Measurements from ENCODE around the gene CORO2B. TPM values are rescaled to one million over a fixed set of nuclear protein-coding genes. Genes with fewer than 3 reads are reported as not detected.
A peak's percentile ranks its signal among the peaks of the same experiment; 100 is the strongest.

CORO2B gene, protein sequence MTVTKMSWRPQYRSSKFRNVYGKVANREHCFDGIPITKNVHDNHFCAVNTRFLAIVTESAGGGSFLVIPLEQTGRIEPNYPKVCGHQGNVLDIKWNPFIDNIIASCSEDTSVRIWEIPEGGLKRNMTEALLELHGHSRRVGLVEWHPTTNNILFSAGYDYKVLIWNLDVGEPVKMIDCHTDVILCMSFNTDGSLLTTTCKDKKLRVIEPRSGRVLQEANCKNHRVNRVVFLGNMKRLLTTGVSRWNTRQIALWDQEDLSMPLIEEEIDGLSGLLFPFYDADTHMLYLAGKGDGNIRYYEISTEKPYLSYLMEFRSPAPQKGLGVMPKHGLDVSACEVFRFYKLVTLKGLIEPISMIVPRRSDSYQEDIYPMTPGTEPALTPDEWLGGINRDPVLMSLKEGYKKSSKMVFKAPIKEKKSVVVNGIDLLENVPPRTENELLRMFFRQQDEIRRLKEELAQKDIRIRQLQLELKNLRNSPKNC
- total RNA-seq (2012; rRNA removed): 21.3 and 21.4 TPM in 2 replicates

DNA sequence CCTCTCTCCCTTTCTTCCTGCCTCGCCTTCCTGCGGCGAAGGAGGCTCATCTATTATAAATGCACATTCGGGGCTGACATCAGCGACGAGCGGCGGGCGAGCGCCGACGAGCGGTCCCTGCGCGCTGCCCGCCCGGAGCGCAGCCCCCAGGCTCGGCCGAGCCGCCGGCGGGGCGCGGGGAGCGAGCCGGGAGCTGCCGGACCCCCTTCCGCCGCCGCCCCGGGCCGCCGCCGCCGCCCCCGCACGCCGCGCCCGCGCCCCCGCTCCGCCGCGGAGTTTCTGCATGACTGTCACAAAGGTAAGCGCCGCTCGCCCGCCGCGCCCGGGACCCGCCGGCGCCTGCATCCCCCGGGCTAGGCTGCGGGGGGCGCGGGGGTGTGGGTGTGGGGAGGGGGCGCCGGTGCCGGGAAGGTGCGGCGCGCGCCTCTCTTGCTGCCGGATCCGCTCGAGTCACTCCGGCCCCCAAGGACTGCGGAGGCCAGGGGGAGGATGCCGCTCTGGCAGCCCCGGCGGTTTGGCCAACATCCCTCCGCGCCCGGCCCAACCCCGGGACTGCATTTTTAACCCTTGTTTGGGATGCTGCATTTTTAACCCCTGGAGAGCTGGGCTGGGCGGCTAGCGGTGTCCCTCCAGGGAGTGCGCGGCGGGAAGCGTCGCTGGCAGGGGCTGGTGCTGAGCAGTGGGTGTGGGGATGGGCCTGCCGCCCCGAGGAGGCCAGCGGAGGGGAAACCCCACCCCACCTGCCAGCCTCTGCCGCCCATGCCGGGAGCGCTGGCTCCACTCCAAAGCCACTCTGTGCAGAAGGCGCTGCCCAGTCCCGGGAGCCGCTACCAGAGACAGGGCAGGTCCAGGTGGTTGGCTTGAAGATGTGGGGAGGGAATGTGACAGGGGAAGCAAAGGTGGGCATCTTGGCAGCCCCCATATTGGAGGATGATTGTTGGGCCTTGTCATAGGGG lies at the start of gene CORO2B:
Gene CORO2B, plus strand, starts transcription at position 14 of the 956 bp plus-strand sequence. Its CDS starts 270 bp downstream, at position 284.
- Histone ChIP-seq H3K9me3 (replicated peaks; ENCODE audit: low read length) (no peaks in the 10 kb centered on the region), H3K4me2 (ENCODE audit: low read length) (peak within 1 kb of the TSS; percentile 89), H3K4me1 (ENCODE audit: control insufficient read depth, insufficient read depth, low read length) (peaks cover 35% of the 10 kb centered on the region), H3K9ac (ENCODE audit: low read depth, low read length) (peak within 1 kb of the TSS; percentile 74), H3K36me3 (ENCODE audit: insufficient read depth, low read length) (no peaks in the 10 kb centered on the region), H3K4me3 (ENCODE audit: low read length) (peak within 1 kb of the TSS; percentile 81), H3K27me3 (ENCODE audit: control insufficient read depth, insufficient read depth, low read length) (peaks cover 6% of the 10 kb centered on the region)

DNA sequence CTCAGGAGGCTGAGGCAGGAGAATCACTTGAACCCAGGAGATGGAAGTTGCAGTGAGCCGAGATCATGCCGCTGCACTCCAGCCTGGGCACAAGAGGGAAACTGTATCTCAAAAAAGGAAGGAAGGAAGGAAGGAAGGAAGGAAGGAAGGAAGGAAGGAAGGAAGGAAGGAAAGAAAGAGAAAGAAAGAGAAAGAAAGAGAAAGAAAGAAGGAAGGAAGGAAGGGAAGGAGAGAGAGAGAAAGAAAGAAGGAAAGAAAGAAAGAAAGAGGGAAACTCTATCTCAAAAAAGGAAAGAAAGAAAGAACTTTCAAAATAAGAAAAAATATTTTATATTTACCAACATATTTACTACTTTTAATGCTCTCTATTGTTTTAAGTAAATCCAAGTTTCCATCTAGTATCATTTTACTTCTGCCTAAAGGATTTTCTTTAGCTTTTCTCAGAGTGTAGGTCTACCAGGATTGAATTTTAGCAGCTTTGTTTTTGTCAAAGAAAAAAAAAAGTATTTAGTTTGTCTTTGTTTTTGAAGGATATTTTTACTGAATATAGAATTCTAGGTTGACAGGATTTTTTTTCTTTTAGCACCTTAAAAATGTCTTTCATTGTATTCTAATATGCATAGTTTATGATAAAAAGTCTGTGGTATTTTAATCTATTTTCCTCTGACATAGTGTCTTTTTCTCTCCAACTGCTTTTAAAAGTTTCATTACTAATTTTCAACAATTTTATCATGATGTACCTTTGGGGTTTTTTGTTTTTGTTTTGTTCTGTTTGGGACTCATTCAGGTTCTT lies 47.2 kb upstream of the CORO2B start:
- no peak overlapping the region for H3K4me2 ChIP-seq (ENCODE audit: low read length)
- no peaks in the 10 kb centered on the region for H3K27me3 ChIP-seq (ENCODE audit: control insufficient read depth, insufficient read depth, low read length)
- no peaks in the 10 kb centered on the region for H3K36me3 ChIP-seq (ENCODE audit: insufficient read depth, low read length)

DNA sequence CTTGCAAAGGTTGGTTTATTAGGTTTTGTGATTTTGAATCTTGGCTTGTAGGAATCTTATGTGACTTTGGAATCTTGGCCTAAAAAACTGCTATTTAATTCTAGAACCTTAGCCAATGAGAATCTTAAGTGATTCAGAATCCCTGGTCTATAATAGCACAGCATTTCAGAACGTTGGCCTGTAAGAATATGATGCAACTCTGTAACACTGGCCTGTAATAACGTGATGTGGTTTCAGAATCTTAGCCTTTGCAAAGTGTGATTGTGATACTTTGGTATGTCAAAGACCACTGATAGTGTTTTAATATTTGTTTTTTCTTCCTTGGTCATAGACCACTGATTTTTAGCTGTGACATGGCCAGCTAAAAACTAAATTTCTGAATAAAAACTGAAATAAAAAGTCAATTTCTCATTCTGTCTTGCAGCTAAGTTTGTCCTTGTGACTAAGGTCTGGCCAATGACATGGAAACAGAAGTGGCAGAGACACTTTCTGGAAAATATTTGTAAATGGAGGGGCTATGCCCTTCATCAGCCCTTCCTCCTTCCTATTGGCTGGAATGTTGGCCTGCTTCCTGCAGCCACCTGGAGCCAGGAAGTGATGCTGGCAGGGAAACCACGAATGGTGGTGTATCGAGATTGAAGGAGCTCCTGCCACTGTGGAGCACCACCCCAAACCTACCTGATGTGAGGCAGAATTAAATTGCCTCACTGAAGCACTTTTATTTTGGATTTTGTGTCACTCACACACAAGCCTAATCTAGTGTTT lies 42.3 kb upstream of the CORO2B start:
- no peaks in the 10 kb centered on the region for H3K27me3 ChIP-seq (ENCODE audit: control insufficient read depth, insufficient read depth, low read length)
- peak overlapping the region; percentile 28 for H3K4me2 ChIP-seq (ENCODE audit: low read length)
- H3K4me1 ChIP-seq (ENCODE audit: control insufficient read depth, insufficient read depth, low read length): peaks cover 16% of the 10 kb centered on the region
- no peak overlapping the region for H3K4me3 ChIP-seq (ENCODE audit: low read length)
- H3K9me3 ChIP-seq (replicated peaks; ENCODE audit: low read length): no peaks in the 10 kb centered on the region
- peak overlapping the region; percentile 57 for H3K9ac ChIP-seq (ENCODE audit: low read depth, low read length)
- no peaks in the 10 kb centered on the region for H3K36me3 ChIP-seq (ENCODE audit: insufficient read depth, low read length)

More for the DNA sequence above, 47.2 kb upstream of the CORO2B start:
- H3K4me1 ChIP-seq (ENCODE audit: control insufficient read depth, insufficient read depth, low read length): peaks cover 13% of the 10 kb centered on the region
- H3K9me3 ChIP-seq (replicated peaks; ENCODE audit: low read length): no peaks in the 10 kb centered on the region
- H3K4me3 ChIP-seq (ENCODE audit: low read length): no peak overlapping the region
- no peak overlapping the region for H3K9ac ChIP-seq (ENCODE audit: low read depth, low read length)

DNA sequence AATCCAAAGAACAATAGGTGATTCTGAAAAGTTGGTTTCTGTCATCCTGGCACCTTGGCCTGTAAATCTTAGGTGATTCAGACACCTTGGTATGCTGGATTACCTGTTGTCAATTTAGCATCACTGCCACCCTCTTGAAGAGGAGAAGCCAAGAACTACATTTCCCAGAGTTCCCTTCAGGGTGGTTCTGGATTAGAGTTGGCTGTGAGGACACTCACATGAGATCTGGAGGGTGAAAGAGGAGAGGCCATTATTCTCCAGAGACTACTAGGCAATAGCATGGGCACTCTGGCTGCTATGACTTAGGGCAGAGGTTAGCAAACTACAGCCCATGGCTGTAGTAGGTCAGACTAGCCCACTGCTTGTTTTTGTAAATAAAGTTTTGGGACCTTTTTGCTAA lies 41.7 kb upstream of the CORO2B start:
- H3K9ac ChIP-seq (ENCODE audit: low read depth, low read length): peak overlapping the region; percentile 57
- no peak overlapping the region for H3K4me2 ChIP-seq (ENCODE audit: low read length)
- no peaks in the 10 kb centered on the region for H3K9me3 ChIP-seq (replicated peaks; ENCODE audit: low read length)
- no peaks in the 10 kb centered on the region for H3K36me3 ChIP-seq (ENCODE audit: insufficient read depth, low read length)
- peaks cover 16% of the 10 kb centered on the region for H3K4me1 ChIP-seq (ENCODE audit: control insufficient read depth, insufficient read depth, low read length)
- H3K27me3 ChIP-seq (ENCODE audit: control insufficient read depth, insufficient read depth, low read length): no peaks in the 10 kb centered on the region
- H3K4me3 ChIP-seq (ENCODE audit: low read length): no peak overlapping the region

DNA sequence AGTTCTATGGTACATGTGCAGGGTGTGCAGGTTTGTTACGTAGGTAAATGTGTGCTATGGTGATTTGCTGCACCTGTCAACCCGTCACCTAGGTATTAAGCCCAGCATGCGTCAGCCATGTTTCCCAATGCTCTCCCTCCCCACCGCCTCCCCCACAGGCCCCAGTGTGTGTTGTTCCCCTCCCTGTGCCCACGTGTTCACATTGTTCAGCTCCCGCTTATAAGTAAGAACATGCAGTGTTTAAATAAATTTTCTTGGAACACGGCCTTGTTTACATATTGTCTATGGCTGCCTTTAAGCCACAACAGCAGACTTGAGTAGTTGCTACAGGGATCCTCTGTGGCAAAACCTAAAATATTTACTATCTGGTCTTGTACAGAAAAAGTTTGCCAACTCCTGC lies 41.3 kb upstream of the CORO2B start:
- H3K9ac ChIP-seq (ENCODE audit: low read depth, low read length): no peak overlapping the region
- no peak overlapping the region for H3K4me3 ChIP-seq (ENCODE audit: low read length)
- peaks cover 17% of the 10 kb centered on the region for H3K4me1 ChIP-seq (ENCODE audit: control insufficient read depth, insufficient read depth, low read length)
- no peaks in the 10 kb centered on the region for H3K27me3 ChIP-seq (ENCODE audit: control insufficient read depth, insufficient read depth, low read length)
- no peak overlapping the region for H3K4me2 ChIP-seq (ENCODE audit: low read length)
- no peaks in the 10 kb centered on the region for H3K36me3 ChIP-seq (ENCODE audit: insufficient read depth, low read length)
- no peaks in the 10 kb centered on the region for H3K9me3 ChIP-seq (replicated peaks; ENCODE audit: low read length)

DNA sequence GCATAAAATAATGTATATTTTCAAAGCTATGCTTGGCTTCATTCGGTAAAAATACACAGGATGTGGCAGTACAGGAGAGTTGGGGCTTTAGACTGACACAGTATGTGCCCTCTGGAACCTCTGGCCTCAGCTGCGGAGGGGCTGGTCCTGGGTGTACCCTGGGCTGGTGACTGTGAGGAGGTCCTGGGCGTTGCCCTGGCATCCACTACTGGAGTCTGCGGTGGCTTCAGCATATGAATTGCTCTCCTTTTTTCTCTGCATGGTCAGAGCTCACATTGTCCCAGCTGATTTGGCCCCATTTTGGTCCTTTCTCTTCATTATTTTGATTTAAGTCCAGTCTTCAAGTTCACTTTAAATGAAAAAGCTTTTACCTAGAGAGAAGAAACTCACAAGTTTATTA lies 40.5 kb upstream of the CORO2B start:
- Histone ChIP-seq H3K4me2 (ENCODE audit: low read length) (no peak overlapping the region), H3K36me3 (ENCODE audit: insufficient read depth, low read length) (no peaks in the 10 kb centered on the region), H3K4me3 (ENCODE audit: low read length) (no peak overlapping the region), H3K4me1 (ENCODE audit: control insufficient read depth, insufficient read depth, low read length) (peaks cover 25% of the 10 kb centered on the region), H3K27me3 (ENCODE audit: control insufficient read depth, insufficient read depth, low read length) (no peaks in the 10 kb centered on the region), H3K9me3 (replicated peaks; ENCODE audit: low read length) (no peaks in the 10 kb centered on the region), H3K9ac (ENCODE audit: low read depth, low read length) (no peak overlapping the region)

DNA sequence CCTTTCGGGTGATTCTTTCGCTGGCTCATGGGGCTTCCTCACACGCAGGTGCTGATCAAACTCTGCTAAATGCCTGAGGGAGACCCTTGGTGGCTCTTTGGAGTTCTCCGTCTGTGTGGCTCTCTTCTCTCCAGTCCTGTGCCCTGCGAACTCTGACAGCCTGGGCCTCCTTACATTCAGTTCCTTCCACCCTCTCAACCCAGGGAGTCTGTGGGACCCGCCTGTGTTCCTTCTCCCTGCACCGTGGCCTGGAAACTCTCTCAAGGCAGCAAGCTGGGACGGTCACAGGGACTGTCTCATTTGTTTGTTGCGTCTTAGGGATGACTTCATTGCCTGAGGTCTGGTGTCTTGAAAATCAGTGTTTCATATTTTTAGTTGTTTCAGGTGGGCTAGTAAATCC lies 37.0 kb upstream of the CORO2B start:
- H3K9ac ChIP-seq (ENCODE audit: low read depth, low read length): no peak overlapping the region
- no peaks in the 10 kb centered on the region for H3K9me3 ChIP-seq (replicated peaks; ENCODE audit: low read length)
- no peaks in the 10 kb centered on the region for H3K27me3 ChIP-seq (ENCODE audit: control insufficient read depth, insufficient read depth, low read length)
- no peak overlapping the region for H3K4me3 ChIP-seq (ENCODE audit: low read length)
- no peaks in the 10 kb centered on the region for H3K36me3 ChIP-seq (ENCODE audit: insufficient read depth, low read length)
- H3K4me2 ChIP-seq (ENCODE audit: low read length): no peak overlapping the region
- H3K4me1 ChIP-seq (ENCODE audit: control insufficient read depth, insufficient read depth, low read length): peaks cover 23% of the 10 kb centered on the region

DNA sequence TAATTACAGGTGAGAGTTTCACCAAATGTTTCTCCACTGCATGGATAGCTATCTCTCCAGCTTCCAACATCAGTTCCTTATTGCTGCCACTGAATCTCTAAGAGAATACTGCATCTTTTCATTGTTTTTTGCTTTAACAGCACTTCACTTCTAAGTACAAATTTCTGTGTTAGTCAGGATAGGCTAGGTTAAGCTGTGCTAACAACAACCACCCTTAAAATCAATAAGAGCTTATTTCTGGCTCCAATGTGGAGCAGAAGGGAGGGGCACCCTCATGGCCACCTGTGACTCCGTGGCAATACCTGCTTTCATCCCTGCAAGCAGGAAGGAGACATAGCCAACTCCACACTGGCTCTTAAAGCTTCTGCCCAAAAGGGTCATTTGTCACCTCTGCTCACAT lies 36.4 kb upstream of the CORO2B start:
- Histone ChIP-seq H3K4me2 (ENCODE audit: low read length) (no peak overlapping the region), H3K36me3 (ENCODE audit: insufficient read depth, low read length) (no peaks in the 10 kb centered on the region), H3K4me3 (ENCODE audit: low read length) (no peak overlapping the region), H3K9me3 (replicated peaks; ENCODE audit: low read length) (no peaks in the 10 kb centered on the region), H3K4me1 (ENCODE audit: control insufficient read depth, insufficient read depth, low read length) (peaks cover 18% of the 10 kb centered on the region), H3K27me3 (ENCODE audit: control insufficient read depth, insufficient read depth, low read length) (no peaks in the 10 kb centered on the region), H3K9ac (ENCODE audit: low read depth, low read length) (no peak overlapping the region)

DNA sequence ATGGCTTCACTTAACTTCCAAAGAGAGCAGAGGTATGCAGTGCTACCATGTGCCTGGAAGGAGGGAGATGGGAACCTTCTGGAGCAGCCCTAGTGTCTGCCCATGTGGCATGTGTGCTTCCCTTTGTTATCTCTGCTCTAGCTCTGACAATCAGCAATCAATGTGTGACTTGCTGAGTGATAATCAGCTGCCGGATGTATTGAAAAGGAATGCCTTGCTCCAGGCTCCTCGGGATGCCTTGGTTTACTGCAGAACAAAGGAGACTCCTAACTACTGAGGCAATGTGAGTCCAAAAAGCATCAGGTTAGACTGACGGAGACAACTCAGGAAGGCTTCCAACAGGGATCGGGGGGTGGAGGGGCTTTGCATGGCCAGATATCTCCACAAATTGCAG lies 36.0 kb upstream of the CORO2B start:
- no peaks in the 10 kb centered on the region for H3K27me3 ChIP-seq (ENCODE audit: control insufficient read depth, insufficient read depth, low read length)
- H3K4me3 ChIP-seq (ENCODE audit: low read length): no peak overlapping the region
- H3K36me3 ChIP-seq (ENCODE audit: insufficient read depth, low read length): no peaks in the 10 kb centered on the region
- no peak overlapping the region for H3K4me2 ChIP-seq (ENCODE audit: low read length)
- H3K9ac ChIP-seq (ENCODE audit: low read depth, low read length): no peak overlapping the region
- H3K9me3 ChIP-seq (replicated peaks; ENCODE audit: low read length): no peaks in the 10 kb centered on the region
- peaks cover 18% of the 10 kb centered on the region for H3K4me1 ChIP-seq (ENCODE audit: control insufficient read depth, insufficient read depth, low read length)

DNA sequence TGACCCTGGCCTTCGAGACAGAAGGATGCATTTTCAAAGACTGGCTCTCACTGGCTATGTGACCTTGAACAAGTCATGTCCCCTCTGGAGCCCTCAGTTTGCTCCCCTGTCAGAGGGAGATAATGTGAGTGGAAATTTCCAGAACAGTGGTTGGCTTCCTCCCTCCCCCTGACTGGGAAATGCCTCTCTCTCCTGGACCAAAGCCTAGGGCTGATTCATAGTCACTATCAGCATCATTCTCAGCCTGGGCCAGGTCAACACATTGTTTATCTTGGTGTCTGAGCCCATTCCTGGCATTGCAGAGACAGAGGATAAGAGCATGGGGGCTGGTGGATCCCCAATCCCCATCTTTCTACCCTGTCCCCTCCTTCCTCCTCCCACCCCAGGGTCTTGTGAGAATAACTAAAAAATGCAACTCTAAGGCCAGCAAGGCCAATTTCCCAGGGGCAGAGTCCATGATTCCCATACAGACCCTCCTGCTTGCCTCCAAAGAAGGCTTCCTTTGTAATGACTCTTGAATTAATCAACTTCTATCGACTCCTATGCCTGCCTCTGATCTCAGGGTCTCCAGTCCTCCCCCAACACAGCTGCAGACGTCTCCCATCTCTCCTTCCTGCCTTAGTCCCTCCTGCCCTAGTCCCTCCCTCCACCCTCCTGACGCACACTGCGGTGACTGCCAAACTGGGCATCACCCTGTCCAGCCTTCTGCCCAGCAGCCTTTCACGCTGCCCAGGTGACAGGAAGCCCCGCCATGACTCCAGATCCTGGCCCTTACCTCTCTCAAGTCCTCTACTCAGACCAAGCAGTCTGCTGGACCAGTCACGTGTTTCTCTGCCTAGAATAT lies 35.4 kb upstream of the CORO2B start:
- Histone ChIP-seq H3K9ac (ENCODE audit: low read depth, low read length) (peak overlapping the region; percentile 13), H3K4me3 (ENCODE audit: low read length) (no peak overlapping the region), H3K4me2 (ENCODE audit: low read length) (peak overlapping the region; percentile 36)

More for the DNA sequence above, 35.4 kb upstream of the CORO2B start:
- Histone ChIP-seq H3K27me3 (ENCODE audit: control insufficient read depth, insufficient read depth, low read length) (peaks cover 3% of the 10 kb centered on the region), H3K36me3 (ENCODE audit: insufficient read depth, low read length) (no peaks in the 10 kb centered on the region), H3K4me1 (ENCODE audit: control insufficient read depth, insufficient read depth, low read length) (peaks cover 18% of the 10 kb centered on the region), H3K9me3 (replicated peaks; ENCODE audit: low read length) (no peaks in the 10 kb centered on the region)
